Coronary artery (tissue), 2 donors: Measurements from ENCODE around the gene DNASE2.
"Not testable (repeated sequence)": the region's sequence is repeated elsewhere in the genome, so short reads cannot be mapped to it uniquely, and the experiment has no call there.

Experiments used
- DNase-seq: peaks from one replicate; pipeline ENCODE4 v3.0.0-alpha.2; 2017; ENCODE audit warnings: low spot score
- H3K27ac ChIP-seq, 2 donors: fragments of 200-600 bp; sonication (generic); one replicate each; pipeline ENCODE4 v1.5.1; 2016 to 2019
- H3K4me3 ChIP-seq: fragments of 200-600 bp; sonication (generic); 2 replicates; pipeline ENCODE4 v1.5.1; 2016; ENCODE audit warnings: mild to moderate bottlenecking, moderate library complexity
- CTCF ChIP-seq: fragments of 200-600 bp; sonication (generic); IDR thresholded peaks from one replicate; pipeline ENCODE4 v1.5.1; 2019; ENCODE audit warnings: antibody characterized with exemption

Gene DNASE2, protein sequence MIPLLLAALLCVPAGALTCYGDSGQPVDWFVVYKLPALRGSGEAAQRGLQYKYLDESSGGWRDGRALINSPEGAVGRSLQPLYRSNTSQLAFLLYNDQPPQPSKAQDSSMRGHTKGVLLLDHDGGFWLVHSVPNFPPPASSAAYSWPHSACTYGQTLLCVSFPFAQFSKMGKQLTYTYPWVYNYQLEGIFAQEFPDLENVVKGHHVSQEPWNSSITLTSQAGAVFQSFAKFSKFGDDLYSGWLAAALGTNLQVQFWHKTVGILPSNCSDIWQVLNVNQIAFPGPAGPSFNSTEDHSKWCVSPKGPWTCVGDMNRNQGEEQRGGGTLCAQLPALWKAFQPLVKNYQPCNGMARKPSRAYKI

DNA sequence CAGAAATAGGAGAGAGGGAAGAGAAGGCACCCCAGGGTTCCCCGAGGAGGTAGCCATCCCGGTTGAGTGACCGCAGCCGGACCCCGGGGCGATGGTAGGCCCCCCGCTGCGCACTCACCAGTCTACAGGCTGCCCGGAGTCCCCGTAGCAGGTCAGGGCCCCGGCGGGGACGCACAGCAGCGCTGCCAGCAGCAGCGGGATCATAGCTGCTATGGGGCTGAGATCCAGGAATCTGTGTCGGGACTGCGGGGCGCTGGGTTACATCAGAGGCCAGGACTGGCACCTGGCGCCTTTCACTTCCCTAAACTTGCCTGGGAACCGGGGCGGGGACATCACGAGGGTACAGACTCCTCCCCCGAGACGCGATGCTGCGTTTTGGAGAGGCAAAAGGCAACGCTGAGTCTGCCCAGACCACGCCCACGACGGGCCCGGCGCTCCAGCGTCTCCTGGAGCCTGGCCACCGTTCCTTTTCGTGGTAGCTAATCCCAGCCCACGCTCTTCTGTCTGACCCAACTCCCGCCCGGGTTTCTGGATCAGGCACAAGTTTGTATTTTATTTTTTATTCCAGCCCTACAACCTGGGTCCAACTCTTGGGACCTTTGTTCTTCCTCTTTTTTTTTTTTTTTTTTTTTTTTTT lies at the start of gene DNASE2:
TSS of gene DNASE2 (minus strand) at position 278 of the 637 bp plus-strand sequence. CDS start at position 204, 74 bp downstream.
- H3K27ac ChIP-seq = peak within 1 kb of the TSS; percentile 84 to 95
- peak within 1 kb of the TSS; percentile 78 for H3K4me3 ChIP-seq
- peak; percentile 97 for DNase-seq
- no peak for TF ChIP-seq CTCF

GRCh38 chr19:12930002-12930645 lies 48.9 kb upstream of the DNASE2 start:
- no peak for TF ChIP-seq CTCF
- Histone ChIP-seq H3K27ac (no peak overlapping the region), H3K4me3 (no peak overlapping the region)
- DNase-seq = no peak

- DNase-seq = no peak
Observed at GRCh38 chr19:12924621-12925310, 43.5 kb upstream of the DNASE2 start.

GRCh38 chr19:12922959-12923358 lies 41.7 kb upstream of the DNASE2 start:
- no peak overlapping the region for H3K4me3 ChIP-seq

More at GRCh38 chr19:12924621-12925310, 43.5 kb upstream of the DNASE2 start:
- H3K4me3 ChIP-seq = no peak overlapping the region
- no peak overlapping the region for H3K27ac ChIP-seq
- no peak for TF ChIP-seq CTCF

DNA sequence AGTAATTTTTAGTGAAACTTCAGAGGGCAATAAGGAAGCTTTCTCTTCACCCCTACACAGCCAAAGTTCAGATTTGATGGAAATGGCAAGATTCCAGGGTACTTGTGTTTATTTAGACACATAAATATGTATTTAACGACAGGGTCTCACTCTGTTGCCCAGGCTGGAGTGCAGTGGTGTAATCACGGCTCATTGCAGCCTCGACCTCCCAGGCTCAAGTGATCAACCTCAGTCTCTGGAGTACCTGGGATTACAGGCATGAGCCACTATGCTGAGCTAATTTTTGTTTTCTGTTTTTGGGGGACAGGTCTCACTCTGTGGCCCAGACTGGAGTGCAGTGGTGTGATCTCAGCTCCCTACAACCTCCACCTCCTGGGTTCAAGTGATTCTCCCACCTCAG lies 39.8 kb upstream of the DNASE2 start:
- Histone ChIP-seq H3K27ac (no peak overlapping the region), H3K4me3 (no peak overlapping the region)
- TF ChIP-seq CTCF = no peak
- DNase-seq = no peak

More at GRCh38 chr19:12922959-12923358, 41.7 kb upstream of the DNASE2 start:
- no peak overlapping the region for H3K27ac ChIP-seq
- no peak for DNase-seq
- no peak for TF ChIP-seq CTCF

DNA sequence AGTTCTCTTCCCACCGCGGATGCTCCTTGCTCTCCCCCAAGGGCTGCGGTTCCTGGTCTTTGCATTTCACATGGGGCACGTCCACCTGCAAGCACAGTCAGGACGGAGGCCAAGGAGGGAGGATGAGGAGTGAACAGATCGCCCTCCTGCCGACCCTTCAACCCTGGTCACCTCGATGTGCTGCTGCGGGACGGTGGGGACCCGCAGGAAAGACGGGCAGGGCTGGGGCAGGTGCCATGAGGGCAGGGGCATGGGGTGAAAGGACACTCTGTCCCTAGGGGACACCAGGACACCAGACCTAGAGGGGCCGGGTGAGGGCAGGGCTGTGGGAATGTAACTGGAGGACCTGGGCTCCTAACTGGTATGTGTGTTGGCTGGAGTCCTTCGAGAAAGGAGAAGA lies 37.0 kb upstream of the DNASE2 start:
- DNase-seq = no peak
- Histone ChIP-seq H3K4me3 (no peak overlapping the region), H3K27ac (no peak overlapping the region)
- TF ChIP-seq CTCF = no peak

- not testable (repeated sequence) for H3K27ac ChIP-seq, H3K4me3 ChIP-seq, DNase-seq
Observed at GRCh38 chr19:12915860-12916259, 34.6 kb upstream of the DNASE2 start.
